ENCODE results near the gene CRCP.
"Not testable (repeated sequence)": the region's sequence is repeated elsewhere in the genome, so short reads cannot be mapped to it uniquely, and the experiment has no call there.

Gene CRCP

DNA sequence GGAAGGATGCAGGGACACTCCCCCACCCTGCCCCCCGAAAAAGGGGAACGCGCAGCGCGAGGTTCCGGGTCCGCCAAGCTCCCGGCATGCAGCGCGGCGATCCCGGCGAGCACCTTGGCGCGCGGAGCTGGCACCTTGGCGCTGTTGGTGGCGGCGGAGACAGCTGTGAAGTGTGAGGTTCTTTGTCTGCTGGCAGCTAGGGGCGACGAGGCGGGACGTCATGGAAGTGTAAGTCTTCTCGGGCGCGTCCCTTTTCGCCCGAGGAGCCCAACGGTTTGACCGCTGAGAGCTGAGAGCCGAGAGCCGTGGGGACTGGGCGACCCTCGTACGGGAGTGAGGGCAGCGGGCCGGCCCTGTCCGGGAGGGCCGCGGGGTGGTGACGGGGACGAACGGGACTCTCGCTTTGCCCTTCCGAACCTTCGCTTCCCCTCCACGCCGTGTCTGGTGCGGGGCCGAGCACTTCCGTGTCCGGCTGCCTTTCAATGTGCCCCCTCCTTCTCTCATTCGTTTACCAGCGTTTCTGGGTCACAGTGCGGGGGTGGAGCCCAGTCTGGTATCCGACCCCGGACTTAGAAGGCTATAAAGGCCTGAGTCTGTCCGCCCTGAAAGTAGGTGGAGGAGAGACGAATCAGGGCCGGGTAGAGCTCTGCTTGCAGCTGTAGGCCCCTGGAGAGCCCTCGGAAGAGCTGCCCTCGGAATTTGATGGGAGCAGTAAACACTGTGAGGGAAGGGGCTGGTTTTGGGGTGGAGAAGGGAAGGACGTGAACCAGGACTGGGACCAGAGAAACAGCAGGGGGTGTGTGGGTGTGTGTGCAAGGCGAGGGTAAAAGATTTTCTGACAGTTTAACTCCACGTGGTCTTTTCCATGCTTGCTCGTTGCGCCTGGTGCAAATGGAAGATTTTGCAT lies at the start of gene CRCP:
CRCP (plus strand) TSS at position 105 of the 907 bp plus-strand sequence; CDS start at position 221, 116 bp downstream.
- DNase-seq (ENCODE audit: low read depth), result peak; percentile 69

GRCh38 chr7:66069732-66070131 lies 44.9 kb upstream of the CRCP start:
- no peak for DNase-seq (ENCODE audit: low read depth)

DNA sequence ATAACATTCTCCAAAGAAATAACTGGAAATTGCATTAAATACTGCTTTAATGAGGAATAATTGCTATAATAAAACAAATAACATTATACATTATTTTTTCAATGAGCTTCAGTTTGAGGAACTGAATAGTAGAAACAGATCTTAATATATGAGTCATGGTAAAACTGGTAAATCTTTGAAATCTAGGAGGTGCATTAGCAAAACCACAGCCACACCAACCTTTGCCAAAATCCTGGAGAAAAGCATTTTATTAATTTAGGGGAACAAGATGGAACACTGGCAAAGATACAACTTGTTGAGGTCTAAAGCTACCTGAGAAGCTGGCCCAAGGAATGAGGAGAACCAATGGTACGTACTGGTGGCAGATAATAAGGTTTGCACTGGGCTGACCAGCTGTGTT lies 44.4 kb upstream of the CRCP start:
- no peak for DNase-seq (ENCODE audit: low read depth)

DNA sequence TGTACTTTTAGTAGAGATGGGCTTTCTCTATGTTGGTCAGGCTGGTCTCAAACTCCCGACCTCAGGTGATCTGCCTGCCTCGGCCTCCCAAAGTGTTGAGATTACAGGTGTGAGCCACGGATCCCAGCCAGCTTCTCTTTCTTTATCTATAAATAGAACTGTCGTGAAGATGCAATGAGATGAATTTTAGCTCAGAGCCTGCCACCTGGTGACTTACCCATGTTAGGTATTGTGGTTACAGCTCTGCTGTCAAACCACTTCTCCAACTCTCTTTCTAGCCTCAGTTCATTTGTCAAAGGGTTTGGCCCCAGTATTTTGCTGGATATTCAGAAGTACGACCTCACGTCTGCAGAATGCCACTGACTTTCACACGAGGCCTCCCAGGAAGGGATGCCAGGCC lies 42.4 kb upstream of the CRCP start:
- not testable (repeated sequence) for DNase-seq (ENCODE audit: low read depth)

GRCh38 chr7:66075590-66076461 lies 38.8 kb upstream of the CRCP start, which contains the start of gene ASL:
TSS of gene ASL (plus strand) at chr7:66075819. CDS start at chr7:66076082, 263 bp downstream.
- peak; percentile 67 for DNase-seq (ENCODE audit: low read depth)

DNA sequence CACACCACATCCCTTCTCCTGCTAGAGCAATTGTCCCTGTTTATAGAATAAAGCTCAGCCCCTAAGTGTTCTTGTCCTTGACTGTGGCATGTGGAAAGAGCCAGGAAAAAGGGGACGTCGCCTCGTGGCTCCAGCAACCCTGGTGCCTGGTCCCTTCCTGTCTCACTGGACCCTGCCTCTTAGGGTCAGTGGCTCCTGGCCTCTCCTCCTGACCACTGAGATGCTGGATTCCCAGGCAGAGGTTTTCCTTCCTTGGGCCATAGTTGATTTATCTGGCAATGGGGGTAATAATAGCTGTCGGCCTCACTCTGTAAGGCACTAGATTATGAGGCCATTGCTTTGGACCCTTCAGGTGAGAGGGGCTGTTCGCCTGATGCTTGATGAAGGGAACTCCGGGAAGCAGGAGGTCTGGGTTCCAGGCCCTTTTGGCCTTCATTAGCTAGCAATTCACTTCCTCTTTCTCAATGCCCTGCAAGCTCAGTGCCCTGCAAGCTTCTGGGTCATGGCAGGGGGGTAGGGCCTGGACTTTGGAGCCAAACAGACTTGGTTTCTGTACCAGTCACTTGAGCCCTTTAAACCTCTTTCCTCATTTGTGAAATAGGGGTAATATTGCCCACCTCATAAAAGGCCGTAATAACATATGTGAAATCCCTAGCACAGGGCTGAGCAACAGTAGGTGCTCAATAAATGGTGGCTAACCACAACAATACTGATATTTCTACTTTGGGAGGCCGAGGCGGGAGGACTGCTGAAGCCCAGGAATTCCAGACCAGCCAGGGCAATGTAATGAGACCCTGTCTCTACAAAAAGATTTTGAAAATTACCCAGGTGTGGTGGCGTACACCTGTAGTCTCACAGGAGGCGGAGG lies 38.0 kb upstream of the CRCP start:
- DNase-seq (ENCODE audit: low read depth), result no peak

DNA sequence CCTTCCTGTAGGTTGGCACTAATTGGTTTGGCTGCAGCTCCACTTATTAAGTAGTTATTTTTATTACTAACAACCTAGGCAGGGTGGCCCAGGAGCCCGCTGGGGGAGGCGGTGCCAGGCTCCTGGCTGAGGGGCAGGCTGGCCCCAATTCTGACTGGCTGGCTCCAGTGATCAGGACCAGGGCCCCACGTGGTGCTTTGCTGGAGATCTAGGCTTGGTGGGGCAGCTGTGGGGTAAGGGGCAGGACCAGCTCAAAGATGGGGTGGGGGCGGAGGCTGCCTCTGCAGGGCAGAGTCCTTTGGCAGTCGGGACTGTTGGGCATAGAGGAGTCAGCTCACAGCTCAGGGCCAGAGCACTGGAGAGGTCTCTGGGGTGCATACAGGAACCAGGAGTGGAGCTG lies 36.6 kb upstream of the CRCP start:
- no peak for DNase-seq (ENCODE audit: low read depth)

DNA sequence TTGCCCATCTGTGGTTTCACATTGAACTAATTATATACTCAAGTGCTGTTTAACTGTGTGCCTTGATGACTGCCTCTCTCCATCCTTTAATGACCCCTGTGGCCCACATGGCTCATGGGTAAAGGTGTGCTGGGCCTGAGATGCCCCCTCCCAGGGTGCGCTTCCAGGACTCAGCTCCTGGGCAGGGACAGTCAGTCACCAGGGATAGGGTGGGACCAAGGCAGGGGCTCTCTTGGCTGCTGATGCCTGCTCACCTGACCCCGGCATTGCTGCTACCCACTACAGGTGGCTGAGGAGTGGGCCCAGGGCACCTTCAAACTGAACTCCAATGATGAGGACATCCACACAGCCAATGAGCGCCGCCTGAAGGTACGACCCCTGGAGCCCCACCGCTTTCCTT lies 32.6 kb upstream of the CRCP start:
- DNase-seq (ENCODE audit: low read depth), result no peak

GRCh38 chr7:66082886-66083415 lies 31.7 kb upstream of the CRCP start:
- DNase-seq (ENCODE audit: low read depth), result no peak

GRCh38 chr7:66083677-66084076 lies 31.0 kb upstream of the CRCP start:
- no peak for DNase-seq (ENCODE audit: low read depth)

GRCh38 chr7:66088861-66089838 lies 25.5 kb upstream of the CRCP start:
- DNase-seq (ENCODE audit: low read depth), result no peak

DNA sequence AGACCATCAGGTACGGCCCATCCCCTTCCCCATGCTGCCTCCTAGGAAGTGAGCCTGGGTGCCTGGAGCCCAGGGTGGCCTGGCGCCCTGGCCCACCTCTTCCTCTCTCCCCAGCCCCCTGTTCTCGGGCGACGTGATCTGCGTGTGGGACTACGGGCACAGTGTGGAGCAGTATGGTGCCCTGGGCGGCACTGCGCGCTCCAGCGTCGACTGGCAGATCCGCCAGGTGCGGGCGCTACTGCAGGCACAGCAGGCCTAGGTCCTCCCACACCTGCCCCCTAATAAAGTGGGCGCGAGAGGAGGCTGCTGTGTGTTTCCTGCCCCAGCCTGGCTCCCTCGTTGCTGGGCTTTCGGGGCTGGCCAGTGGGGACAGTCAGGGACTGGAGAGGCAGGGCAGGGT lies 22.0 kb upstream of the CRCP start:
- no peak for DNase-seq (ENCODE audit: low read depth)

DNA sequence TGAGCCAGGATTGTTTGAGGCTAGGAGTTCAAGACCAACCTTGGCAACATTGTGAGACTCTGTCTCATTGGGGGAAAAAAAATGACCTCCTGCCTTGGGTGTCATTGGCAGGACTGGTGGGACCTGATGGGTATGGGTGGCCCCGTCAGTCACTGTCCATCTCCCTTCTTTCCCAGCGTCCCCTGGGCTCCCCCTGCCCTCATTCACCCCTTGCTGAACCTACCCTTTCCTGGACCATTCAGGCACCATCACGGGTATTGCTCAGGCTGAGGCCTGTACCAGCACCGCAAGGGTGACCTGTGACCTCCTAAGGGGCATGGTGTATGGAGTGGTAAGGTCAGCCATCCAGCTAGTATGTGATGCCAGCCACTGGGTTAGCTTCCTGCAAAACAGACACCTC lies 19.6 kb upstream of the CRCP start:
- no peak for DNase-seq (ENCODE audit: low read depth)

DNA sequence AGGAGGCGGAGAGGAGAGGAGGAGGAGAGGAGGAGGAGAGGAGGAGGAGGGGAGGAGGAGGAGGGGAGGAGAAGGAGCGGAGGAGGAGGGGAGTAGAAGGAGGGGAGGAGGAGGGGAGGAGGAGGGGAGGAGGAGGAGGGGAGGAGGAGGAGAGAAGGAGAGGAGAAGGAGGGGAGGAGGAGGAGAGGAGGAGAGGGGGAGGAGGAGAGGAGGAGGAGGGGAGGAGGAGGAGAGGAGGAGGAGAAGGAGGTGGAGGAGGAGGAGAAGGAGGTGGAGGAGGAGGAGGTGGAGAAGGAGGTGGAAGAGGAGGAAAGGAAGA lies 15.5 kb upstream of the CRCP start:
- no peak for DNase-seq (ENCODE audit: low read depth)

GRCh38 chr7:66099551-66100407 lies 14.9 kb upstream of the CRCP start:
- DNase-seq (ENCODE audit: low read depth), result no peak

DNA sequence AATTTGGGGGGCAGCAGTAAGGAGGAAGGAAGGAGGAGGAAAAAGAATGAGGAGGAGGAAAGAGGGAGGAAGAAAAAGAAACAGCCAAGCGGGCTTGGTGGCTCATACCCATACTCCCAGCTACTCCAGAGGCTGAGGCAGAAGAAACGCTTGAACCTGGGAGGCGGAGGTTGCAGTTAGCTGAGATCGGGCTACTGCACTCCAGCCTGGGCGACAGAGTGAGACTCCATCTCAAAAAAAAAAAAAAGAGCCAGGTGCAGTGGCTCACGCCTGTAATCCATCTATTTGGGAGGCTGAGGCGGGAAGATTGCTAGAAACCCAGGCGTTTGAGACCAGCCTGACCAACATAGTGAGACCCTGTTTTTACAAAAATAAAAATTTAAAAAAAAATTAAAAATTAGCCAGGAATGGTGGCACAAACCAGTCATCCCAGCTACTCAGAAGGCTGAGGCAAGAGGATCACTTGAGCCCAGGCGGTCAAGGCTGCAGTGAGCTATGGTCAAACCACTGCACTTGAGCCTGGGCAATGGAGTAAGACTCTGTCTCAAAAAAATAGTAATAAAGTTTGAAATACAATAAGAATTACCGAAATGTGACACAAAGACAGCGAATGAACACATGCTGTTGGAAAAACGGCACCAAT lies 14.1 kb upstream of the CRCP start:
- no peak for DNase-seq (ENCODE audit: low read depth)

GRCh38 chr7:66102168-66102567 lies 12.5 kb upstream of the CRCP start:
- not testable (repeated sequence) for DNase-seq (ENCODE audit: low read depth)

GRCh38 chr7:66103994-66104393 lies 10.7 kb upstream of the CRCP start:
- not testable (repeated sequence) for DNase-seq (ENCODE audit: low read depth)

DNA sequence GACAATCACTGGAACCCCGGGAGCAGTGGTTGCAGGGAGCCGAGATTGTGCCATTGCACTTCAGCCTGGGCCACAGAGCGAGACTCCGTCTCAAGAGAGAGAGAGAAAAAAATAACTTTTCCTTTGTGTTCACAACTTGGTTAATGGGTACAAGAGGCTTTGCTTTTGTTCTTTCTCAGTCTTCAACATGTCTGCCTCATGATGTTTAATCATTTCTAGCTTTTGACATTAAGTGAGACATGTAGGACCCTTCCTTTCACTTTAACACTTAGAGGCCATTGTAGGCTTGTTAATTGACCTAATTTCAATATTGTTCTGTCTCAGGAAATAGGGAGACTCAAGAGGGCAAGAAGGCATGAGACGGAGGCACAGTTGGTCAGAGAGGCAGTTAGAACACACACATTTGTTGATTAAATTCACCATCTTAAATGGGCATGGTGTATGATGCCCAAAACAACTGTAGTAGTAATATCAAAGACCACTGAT lies 9.3 kb upstream of the CRCP start:
- DNase-seq (ENCODE audit: low read depth), result no peak
